HepG2 (cell line): ENCODE results near the gene ANKRD40. TPM values are rescaled to one million over a fixed set of nuclear protein-coding genes. Genes with fewer than 3 reads are reported as not detected.

Experiments used
- BHLHE40 ChIP-seq: IDR thresholded peaks from 2 replicates; pipeline ENCODE4 v1.6.1; 2011; ENCODE audit warnings: low read length, improper control_type of control experiment
- CENPX ChIP-seq: sonication (generic); formaldehyde crosslinking; IDR thresholded peaks from 2 replicates; pipeline ENCODE4 v1.9.0; 2021; ENCODE audit warnings: mild to moderate bottlenecking, missing genetic modification reagents, moderate library complexity
- GZF1 ChIP-seq: sonication (generic); formaldehyde crosslinking; IDR thresholded peaks from 2 replicates; pipeline ENCODE4 v1.5.1; 2020; ENCODE audit warnings: mild to moderate bottlenecking, missing genetic modification reagents
- MEIS2 ChIP-seq: sonication (generic); formaldehyde crosslinking; IDR thresholded peaks from 2 replicates; pipeline ENCODE4 v1.9.0; 2021; ENCODE audit warnings: mild to moderate bottlenecking, missing genetic modification reagents
- MIER3 ChIP-seq: IDR thresholded peaks from 2 replicates; pipeline ENCODE4 v1.6.1; 2016; ENCODE audit warnings: missing compliant biosample characterization, borderline replicate concordance
- MTA3 ChIP-seq: sonication (generic); formaldehyde crosslinking; IDR thresholded peaks from 2 replicates; pipeline ENCODE4 v1.4.0; 2020; ENCODE audit warnings: missing genetic modification reagents
- NR2F1 ChIP-seq, 2 experiments: fragments of 450-650 bp in 1 of 2; formaldehyde crosslinking in 1 of 2; IDR thresholded peaks; 2 replicates each; pipeline versions ENCODE4 v1.5.0 to v1.6.1; 2016 to 2020; ENCODE audit warnings: mild to moderate bottlenecking in 1 of 2, missing compliant biosample characterization in 1 of 2, missing genetic modification reagents in 1 of 2, moderate library complexity in 1 of 2
- RBAK ChIP-seq: sonication (generic); formaldehyde crosslinking; IDR thresholded peaks from 2 replicates; pipeline ENCODE4 v1.5.1; 2020; ENCODE audit warnings: mild to moderate bottlenecking, missing genetic modification reagents
- SIN3B ChIP-seq: fragments of 150-350 bp; IDR thresholded peaks from 2 replicates; pipeline ENCODE4 v1.6.1; 2014; ENCODE audit warnings: low read length
- STAT5B ChIP-seq: sonication (generic); formaldehyde crosslinking; IDR thresholded peaks from 2 replicates; pipeline ENCODE4 v1.4.0; 2020; ENCODE audit warnings: missing genetic modification reagents
- TBL1XR1 ChIP-seq: fragments of 150-350 bp; IDR thresholded peaks from 2 replicates; pipeline ENCODE4 v1.6.1; 2014; ENCODE audit warnings: borderline replicate concordance, low read length; ENCODE audit not compliant: partially characterized antibody
- TP53 ChIP-seq: sonication (generic); formaldehyde crosslinking; conservative IDR thresholded peaks from 2 replicates; pipeline ENCODE4 v1.4.0; 2020; ENCODE audit warnings: missing genetic modification reagents
- ZNF567 ChIP-seq: sonication (generic); formaldehyde crosslinking; IDR thresholded peaks from 2 replicates; pipeline ENCODE4 v1.8.1; 2023; ENCODE audit warnings: mild to moderate bottlenecking, missing genetic modification reagents, borderline replicate concordance
- ZNF891 ChIP-seq: sonication (generic); formaldehyde crosslinking; IDR thresholded peaks from 2 replicates; pipeline ENCODE4 v1.5.0; 2020; ENCODE audit warnings: mild to moderate bottlenecking, missing genetic modification reagents
- ZSCAN20 ChIP-seq: sonication (generic); formaldehyde crosslinking; IDR thresholded peaks from 2 replicates; pipeline ENCODE4 v1.4.0; 2020; ENCODE audit warnings: missing genetic modification reagents, mild to moderate bottlenecking, borderline replicate concordance
- polyA plus RNA-seq, 8 experiments: library from polyadenylated mRNA; depleted of rRNA in 3 of 8; stranded (reverse) in 7 of 8; unstranded in 1 of 8; fragments of >200 nt; fragmentation: Illumina TruSeq in 4 of 8; extraction: Trizol in 4 of 8; gene quantifications; 2 replicates each; pipeline versions ENCODE4 v1.2.1 to v1.2.3, GENCODE V29; 2011 to 2016; ENCODE audit warnings: low read depth in 4 of 8, missing spikeins in 1 of 8, mixed read lengths in 1 of 8; ENCODE audit not compliant: insufficient read depth in 1 of 8
- total RNA-seq, 5 experiments: library from RNA; depleted of rRNA; stranded (reverse); fragments of >200 nt; fragmentation: Illumina TruSeq; extraction: Trizol; gene quantifications; 2 replicates each; pipeline ENCODE4 v1.2.3, GENCODE V29; 2016; ENCODE audit warnings: low read depth in 1 of 5
- TF ChIP-seq, protein P1 (sequence below): sonication (generic); formaldehyde crosslinking; IDR thresholded peaks from one replicate; pipeline ENCODE4 v1.5.1; 2020; ENCODE audit warnings: mild to moderate bottlenecking, missing genetic modification reagents; ENCODE audit errors: not compliant biosample characterization
- TF ChIP-seq, protein P2 (sequence below): sonication (generic); formaldehyde crosslinking; IDR thresholded peaks from 2 replicates; pipeline ENCODE4 v1.8.0; 2022; ENCODE audit warnings: missing genetic modification reagents, mild to moderate bottlenecking, inconsistent platforms, borderline replicate concordance
- TF ChIP-seq, protein P3 (sequence below): sonication (generic); formaldehyde crosslinking; IDR thresholded peaks from 2 replicates; pipeline ENCODE4 v1.8.0; 2022; ENCODE audit warnings: mild to moderate bottlenecking, missing genetic modification reagents, borderline replicate concordance

Gene ANKRD40
- total and polyA plus RNA-seq, 2 of the 13 experiments (the other 11 are each of a cell fraction or from before 2014, with no cell fraction given), result 35.0 to 46.4 TPM

DNA sequence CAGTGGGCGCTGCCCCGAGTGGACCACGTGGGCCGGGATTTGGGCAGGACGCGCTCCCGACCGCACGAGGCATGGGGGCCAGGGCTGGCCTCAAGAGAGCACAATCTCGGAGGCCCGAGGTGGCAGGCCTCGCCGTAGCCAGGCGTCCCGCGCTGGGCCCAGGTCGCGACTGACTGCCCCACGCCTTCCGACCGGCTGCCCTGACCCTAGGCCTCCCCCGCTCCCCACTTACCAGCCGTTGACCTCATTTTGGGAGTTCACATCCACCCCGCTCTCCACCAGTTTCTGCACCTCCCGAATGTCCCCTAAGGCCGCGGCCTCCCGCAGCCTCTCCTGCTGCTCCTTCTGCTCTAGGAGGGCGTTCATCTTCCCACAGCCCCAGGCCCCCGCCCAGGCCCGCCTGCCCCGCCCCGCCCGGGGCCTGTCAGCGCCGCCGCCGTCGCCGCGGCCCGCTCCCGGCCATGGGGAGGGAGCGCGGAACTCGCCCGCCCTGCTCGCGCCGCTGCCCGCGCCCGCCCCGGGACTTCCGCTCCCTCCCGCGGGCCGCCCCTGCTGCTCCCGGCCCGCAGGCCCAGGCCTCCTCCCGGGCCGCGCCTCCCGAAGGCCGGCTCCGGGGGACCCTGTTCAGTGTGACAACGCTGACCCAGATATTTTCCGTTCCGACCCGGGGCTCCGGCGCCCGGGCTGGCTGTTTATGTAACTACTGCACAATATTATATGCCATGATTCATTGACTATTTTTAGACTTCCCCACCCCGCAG is at the start of gene ANKRD40 (continued):
- TF ChIP-seq, protein P1, sequence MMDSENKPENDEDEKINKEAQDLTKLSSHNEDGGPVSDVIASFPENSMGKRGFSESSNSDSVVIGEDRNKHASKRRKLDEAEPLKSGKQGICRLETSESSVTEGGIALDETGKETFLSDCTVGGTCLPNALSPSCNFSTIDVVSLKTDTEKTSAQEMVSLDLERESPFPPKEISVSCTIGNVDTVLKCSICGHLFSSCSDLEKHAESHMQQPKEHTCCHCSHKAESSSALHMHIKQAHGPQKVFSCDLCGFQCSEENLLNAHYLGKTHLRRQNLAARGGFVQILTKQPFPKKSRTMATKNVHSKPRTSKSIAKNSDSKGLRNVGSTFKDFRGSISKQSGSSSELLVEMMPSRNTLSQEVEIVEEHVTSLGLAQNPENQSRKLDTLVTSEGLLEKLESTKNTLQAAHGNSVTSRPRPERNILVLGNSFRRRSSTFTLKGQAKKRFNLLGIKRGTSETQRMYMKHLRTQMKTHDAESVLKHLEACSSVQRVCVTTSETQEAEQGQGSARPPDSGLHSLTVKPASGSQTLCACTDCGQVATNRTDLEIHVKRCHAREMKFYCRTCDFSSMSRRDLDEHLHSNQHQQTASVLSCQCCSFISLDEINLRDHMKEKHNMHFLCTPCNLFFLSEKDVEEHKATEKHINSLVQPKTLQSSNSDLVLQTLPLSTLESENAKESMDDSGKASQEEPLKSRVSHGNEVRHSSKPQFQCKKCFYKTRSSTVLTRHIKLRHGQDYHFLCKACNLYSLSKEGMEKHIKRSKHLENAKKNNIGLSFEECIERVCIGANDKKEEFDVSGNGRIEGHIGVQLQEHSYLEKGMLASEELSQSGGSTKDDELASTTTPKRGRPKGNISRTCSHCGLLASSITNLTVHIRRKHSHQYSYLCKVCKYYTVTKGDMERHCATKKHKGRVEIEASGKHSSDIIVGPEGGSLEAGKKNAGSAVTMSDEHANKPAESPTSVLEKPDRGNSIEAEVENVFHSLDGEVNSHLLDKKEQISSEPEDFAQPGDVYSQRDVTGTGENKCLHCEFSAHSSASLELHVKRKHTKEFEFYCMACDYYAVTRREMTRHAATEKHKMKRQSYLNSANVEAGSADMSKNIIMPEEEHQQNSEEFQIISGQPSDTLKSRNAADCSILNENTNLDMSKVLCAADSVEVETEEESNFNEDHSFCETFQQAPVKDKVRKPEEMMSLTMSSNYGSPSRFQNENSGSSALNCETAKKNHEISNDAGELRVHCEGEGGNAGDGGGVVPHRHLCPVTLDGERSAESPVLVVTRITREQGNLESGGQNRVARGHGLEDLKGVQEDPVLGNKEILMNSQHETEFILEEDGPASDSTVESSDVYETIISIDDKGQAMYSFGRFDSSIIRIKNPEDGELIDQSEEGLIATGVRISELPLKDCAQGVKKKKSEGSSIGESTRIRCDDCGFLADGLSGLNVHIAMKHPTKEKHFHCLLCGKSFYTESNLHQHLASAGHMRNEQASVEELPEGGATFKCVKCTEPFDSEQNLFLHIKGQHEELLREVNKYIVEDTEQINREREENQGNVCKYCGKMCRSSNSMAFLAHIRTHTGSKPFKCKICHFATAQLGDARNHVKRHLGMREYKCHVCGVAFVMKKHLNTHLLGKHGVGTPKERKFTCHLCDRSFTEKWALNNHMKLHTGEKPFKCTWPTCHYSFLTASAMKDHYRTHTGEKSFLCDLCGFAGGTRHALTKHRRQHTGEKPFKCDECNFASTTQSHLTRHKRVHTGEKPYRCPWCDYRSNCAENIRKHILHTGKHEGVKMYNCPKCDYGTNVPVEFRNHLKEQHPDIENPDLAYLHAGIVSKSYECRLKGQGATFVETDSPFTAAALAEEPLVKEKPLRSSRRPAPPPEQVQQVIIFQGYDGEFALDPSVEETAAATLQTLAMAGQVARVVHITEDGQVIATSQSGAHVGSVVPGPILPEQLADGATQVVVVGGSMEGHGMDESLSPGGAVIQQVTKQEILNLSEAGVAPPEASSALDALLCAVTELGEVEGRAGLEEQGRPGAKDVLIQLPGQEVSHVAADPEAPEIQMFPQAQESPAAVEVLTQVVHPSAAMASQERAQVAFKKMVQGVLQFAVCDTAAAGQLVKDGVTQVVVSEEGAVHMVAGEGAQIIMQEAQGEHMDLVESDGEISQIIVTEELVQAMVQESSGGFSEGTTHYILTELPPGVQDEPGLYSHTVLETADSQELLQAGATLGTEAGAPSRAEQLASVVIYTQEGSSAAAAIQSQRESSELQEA (CRISPR knock-in tag), result peak; percentile 25
- TF ChIP-seq GZF1 (CRISPR knock-in tag), result peak; percentile 88
- peak; percentile 48; the same call in 1 of the 2 replicates for TF ChIP-seq MIER3
- no peak for TF ChIP-seq MTA3
- peak; percentile 38; the same call in 1 of the 2 replicates for TF ChIP-seq TP53
- TF ChIP-seq STAT5B (CRISPR knock-in tag), result 0 out of 2 replicates have a peak, but pooled peaks have one; percentile 54
- peak; percentile 32; the same call in 1 of the 2 replicates for TF ChIP-seq BHLHE40
- no peak; the same call in 1 of the 2 replicates for TF ChIP-seq CENPX (CRISPR knock-in tag)
- TF ChIP-seq TBL1XR1, result peak; percentile 89
- TF ChIP-seq, protein P2, sequence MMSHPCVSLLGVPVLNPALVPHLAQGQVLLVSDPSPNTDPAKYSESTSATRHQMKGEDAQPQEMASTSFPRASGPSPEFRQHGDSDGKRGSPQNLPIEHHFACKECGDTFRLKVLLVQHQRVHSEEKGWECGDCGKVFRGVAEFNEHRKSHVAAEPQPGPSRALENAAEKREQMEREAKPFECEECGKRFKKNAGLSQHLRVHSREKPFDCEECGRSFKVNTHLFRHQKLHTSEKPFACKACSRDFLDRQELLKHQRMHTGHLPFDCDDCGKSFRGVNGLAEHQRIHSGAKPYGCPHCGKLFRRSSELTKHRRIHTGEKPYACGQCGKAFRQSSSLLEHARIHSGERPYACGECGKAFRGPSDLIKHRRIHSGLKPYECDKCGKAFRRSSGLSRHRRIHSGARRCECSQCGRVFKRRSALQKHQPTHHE (CRISPR knock-in tag), result peak; percentile 52; the same call in 1 of the 2 replicates
- no peak for TF ChIP-seq ZNF567 (CRISPR knock-in tag)
- peak; percentile 17; the same call in 1 of the 2 replicates for TF ChIP-seq ZSCAN20 (CRISPR knock-in tag)
- TF ChIP-seq ZNF891 (CRISPR knock-in tag), result peak; percentile 40; the same call in 1 of the 2 replicates
- peak; percentile 88 for TF ChIP-seq MEIS2 (CRISPR knock-in tag)
- 0 out of 2 replicates have a peak, but pooled peaks have one; percentile 50 for TF ChIP-seq RBAK (CRISPR knock-in tag)
- TF ChIP-seq SIN3B, result peak; percentile 79; the same call in 1 of the 2 replicates
- TF ChIP-seq, protein P3, sequence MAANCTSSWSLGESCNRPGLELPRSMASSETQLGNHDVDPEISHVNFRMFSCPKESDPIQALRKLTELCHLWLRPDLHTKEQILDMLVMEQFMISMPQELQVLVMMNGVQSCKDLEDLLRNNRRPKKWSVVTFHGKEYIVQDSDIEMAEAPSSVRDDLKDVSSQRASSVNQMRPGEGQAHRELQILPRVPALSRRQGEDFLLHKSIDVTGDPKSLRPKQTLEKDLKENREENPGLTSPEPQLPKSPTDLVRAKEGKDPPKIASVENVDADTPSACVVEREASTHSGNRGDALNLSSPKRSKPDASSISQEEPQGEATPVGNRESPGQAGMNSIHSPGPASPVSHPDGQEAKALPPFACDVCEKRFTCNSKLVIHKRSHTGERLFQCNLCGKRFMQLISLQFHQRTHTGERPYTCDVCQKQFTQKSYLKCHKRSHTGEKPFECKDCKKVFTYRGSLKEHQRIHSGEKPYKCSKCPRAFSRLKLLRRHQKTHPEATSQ (CRISPR knock-in tag), result no peak
- no peak for TF ChIP-seq NR2F1 (CRISPR knock-in tag; IDR thresholded peaks at IDR 0.05)
